Measurements from ENCODE around the gene GHR.

The GHR gene

DNA sequence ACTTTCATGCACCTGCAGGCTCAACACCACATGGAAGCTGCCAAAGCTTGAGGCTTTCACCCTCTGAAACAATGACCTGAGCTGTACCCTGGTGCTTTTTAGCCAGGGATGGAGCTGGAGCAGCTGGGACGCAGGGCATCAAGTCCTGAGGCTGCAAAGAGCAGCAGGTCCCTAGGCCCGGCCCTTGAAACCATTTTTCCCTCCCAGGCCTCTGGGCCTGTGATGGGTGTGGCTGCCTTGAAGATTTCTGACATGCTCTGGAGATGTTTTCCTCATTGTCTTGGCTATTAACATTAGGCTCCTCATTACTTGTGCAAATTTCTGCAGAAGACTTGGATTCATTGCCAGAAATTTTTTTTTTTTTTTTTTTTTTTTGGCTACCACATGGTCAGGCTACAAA lies 30.3 kb upstream of the GHR start:
- H3K4me3 ChIP-seq (replicated peaks; ENCODE audit: low read depth, low read length) = no peak overlapping the region
- DNase-seq (ENCODE audit: extremely low read depth, low read depth) = no peak
- TF ChIP-seq, protein P1, sequence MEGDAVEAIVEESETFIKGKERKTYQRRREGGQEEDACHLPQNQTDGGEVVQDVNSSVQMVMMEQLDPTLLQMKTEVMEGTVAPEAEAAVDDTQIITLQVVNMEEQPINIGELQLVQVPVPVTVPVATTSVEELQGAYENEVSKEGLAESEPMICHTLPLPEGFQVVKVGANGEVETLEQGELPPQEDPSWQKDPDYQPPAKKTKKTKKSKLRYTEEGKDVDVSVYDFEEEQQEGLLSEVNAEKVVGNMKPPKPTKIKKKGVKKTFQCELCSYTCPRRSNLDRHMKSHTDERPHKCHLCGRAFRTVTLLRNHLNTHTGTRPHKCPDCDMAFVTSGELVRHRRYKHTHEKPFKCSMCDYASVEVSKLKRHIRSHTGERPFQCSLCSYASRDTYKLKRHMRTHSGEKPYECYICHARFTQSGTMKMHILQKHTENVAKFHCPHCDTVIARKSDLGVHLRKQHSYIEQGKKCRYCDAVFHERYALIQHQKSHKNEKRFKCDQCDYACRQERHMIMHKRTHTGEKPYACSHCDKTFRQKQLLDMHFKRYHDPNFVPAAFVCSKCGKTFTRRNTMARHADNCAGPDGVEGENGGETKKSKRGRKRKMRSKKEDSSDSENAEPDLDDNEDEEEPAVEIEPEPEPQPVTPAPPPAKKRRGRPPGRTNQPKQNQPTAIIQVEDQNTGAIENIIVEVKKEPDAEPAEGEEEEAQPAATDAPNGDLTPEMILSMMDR (IDR thresholded peaks at IDR 0.05; ENCODE audit: low read depth, low read length, missing control alignments) = no peak

DNA sequence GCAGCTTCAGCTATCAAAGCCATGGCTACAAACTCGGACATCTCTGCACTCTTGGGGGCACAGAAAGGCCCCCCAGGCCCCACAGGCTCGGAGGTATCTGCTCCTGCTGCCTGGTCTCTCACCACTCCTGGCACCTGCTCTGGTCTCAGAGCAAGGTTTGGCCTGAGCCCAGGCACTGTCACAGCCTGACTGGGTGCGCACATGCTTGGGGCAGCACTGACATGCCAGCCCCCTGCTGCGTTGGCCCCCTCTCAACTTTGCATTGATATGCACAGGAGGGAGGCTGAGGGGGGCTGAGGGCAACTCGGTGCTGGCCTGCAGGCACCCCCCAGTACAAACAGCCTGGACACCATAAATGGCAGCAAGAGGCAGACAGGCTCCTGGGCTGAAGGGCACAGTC lies 27.1 kb upstream of the GHR start:
- TF ChIP-seq, protein P1 (IDR thresholded peaks at IDR 0.05; ENCODE audit: low read depth, low read length, missing control alignments) = no peak
- no peak overlapping the region for H3K4me3 ChIP-seq (replicated peaks; ENCODE audit: low read depth, low read length)
- DNase-seq (ENCODE audit: extremely low read depth, low read depth) = no peak

DNA sequence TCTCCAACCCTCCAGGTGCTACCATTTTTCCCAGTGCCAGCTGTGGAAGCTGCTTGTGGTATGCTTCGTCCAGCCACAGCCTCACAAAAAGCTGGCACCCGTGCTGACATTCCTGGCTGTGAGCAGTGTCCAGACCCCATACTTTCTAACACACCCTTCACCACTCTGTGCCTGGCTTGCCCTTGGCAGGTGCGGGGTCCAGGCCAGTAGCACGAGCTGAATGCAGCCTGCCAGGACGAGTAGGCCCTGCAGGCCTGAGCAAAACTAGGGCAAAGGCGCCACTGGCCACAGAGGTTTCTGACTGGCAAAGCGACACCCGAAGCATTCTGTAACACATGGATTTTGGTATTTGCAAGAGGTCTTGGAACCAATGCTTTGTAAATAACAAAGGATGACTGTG lies 26.0 kb upstream of the GHR start:
- H3K4me3 ChIP-seq (replicated peaks; ENCODE audit: low read depth, low read length) = no peak overlapping the region
- TF ChIP-seq, protein P1 (IDR thresholded peaks at IDR 0.05; ENCODE audit: low read depth, low read length, missing control alignments) = no peak
- no peak for DNase-seq (ENCODE audit: extremely low read depth, low read depth)

DNA sequence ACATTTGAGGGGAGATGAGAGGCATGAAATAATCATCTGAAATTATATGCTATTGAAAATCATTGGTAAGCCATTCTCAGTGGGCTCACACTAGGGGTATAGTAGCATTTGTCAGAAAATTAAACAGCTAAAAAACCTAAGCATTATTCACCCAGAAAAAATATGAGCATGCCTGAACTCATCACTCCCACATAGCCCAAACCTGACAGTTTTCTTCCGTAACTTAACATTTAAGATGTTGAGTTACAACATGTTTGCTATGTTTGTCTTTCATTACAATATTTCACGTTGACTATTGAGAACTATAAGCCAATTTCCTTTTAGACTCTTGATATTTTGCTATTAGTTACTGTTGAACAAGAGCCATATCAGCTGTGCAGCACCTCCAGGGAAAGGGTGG lies 23.5 kb upstream of the GHR start:
- no peak for DNase-seq (ENCODE audit: extremely low read depth, low read depth)
- TF ChIP-seq, protein P1 (IDR thresholded peaks at IDR 0.05; ENCODE audit: low read depth, low read length, missing control alignments) = no peak
- H3K4me3 ChIP-seq (replicated peaks; ENCODE audit: low read depth, low read length) = no peak overlapping the region

DNA sequence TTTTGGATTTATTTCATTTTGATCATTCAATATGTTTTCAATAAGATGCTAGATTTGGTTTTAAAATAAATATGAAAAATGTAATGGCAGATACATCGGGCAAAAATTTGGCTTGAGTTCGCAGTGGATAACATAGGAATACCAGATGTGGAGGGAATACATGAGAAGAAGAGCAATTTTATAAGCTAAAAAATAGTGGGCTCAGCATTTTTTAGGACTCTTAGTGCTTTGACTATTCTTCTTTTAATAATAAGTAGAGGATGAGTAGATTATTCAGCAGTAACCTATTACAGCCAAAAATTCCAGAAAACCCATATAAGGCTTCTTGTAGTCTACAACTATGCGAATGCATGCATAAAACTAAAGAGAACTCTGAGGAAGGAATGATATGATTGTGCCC lies 22.8 kb upstream of the GHR start:
- DNase-seq (ENCODE audit: extremely low read depth, low read depth) = no peak
- H3K4me3 ChIP-seq (replicated peaks; ENCODE audit: low read depth, low read length) = no peak overlapping the region
- TF ChIP-seq, protein P1 (IDR thresholded peaks at IDR 0.05; ENCODE audit: low read depth, low read length, missing control alignments) = no peak

DNA sequence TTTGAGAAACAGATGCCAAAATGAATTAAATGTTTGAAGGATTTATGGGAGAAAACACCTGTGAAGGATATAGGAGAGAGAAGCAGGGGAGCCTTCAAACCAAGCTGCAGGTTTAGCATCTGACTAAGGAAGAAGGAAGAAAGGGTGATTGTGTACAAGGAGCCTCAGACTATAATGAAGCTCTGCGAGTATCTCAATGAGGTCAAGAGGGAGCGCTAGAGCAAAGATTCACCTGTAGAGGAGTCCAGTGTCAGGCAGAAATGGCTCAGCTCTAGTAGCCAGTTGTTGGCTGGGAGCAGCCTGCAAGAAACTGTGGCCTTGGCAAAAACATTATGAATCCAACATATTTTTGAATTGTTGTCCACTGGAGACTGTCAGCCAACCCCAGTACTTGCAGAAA lies 20.0 kb upstream of the GHR start:
- H3K4me3 ChIP-seq (replicated peaks; ENCODE audit: low read depth, low read length) = no peak overlapping the region
- DNase-seq (ENCODE audit: extremely low read depth, low read depth) = no peak
- TF ChIP-seq, protein P1 (IDR thresholded peaks at IDR 0.05; ENCODE audit: low read depth, low read length, missing control alignments) = no peak

DNA sequence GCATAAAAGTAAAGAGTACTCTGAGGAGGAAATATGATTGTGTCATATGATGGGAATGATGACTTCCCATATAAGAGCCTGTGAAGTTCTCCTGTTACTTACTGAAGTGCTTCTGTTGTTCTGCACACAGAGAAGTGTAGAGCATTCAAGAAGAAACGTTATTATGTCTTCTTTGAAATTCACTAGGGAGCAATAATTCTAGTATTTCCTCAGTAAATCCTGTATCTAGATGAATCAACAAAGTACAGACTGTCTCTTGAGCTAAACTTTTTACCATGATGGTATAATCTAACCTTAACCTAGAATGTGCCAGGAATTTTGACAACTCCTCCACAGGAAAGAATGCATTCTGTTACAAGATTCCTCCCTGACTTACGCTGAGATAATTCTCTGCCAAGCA lies 18.9 kb upstream of the GHR start:
- DNase-seq (ENCODE audit: extremely low read depth, low read depth) = no peak

More for the DNA sequence above, 18.9 kb upstream of the GHR start:
- no peak overlapping the region for H3K4me3 ChIP-seq (replicated peaks; ENCODE audit: low read depth, low read length)
- TF ChIP-seq, protein P1 (IDR thresholded peaks at IDR 0.05; ENCODE audit: low read depth, low read length, missing control alignments) = no peak
